Renal cortex interstitium (tissue), 11 donors: ENCODE data around the gene RXRG. TPM values are rescaled to one million over a fixed set of nuclear protein-coding genes. Genes with fewer than 3 reads are reported as not detected.

Experiments
- DNase-seq, 11 donors: peaks; one replicate each; pipeline ENCODE4 v3.0.0-alpha.2; 2013; ENCODE audit warnings: low read depth in 9 of 11, low spot score in 4 of 11; ENCODE audit errors: extremely low read depth in 1 of 11
- polyA plus RNA-seq, 3 donors: library from polyadenylated mRNA; unstranded; fragments of 120-200 nt; gene quantifications; one replicate each; pipeline ENCODE4 v1.2.1, GENCODE V29; 2013; ENCODE audit not compliant: insufficient read length in 3 of 3

RXRG gene
- polyA plus RNA-seq, 3 donors: 0.98 to 2.5 (median 2.1) TPM

- no peak for DNase-seq
These were observed 61.1 kb downstream of the RXRG start for GRCh38 chr1:165383599-165384405.

GRCh38 chr1:165383067-165383466 is 61.9 kb downstream of the RXRG start:
- DNase-seq: no peak

DNA sequence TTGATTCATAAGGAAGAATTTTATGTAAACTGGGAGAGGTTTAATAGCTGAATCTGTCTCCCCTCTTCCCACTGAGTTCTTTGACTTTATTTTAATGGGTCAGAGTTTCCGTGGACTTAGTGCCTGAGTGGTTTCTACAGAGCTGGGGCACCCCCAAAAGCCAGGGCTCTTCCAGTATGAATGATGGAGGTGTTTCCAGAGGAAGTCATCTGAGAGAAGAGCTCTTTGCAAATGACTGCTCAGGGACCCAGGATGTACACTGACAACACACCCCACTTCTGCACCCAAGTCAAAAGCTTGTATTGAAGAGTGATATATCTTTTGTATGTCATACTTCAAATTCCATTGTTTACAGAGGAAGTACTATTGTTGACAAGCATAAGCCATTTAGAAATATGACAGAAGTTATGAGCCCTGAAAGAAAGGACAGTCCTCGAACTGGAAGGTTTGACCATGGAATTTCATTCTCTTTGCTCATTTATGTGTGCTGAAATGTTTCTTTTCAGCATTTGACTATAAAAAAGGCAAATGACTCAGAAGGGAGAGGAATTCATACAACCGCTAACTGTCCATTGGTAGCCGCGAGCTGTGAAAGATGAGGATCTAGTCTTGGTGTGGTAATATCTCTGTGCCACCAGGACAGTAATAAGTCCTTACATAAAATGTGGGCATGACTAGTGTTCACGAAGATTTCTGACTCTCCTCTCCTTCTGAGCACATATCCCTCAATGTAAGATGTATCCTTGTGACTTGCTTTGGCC is 63.0 kb downstream of the RXRG start:
- DNase-seq: no peak

DNA sequence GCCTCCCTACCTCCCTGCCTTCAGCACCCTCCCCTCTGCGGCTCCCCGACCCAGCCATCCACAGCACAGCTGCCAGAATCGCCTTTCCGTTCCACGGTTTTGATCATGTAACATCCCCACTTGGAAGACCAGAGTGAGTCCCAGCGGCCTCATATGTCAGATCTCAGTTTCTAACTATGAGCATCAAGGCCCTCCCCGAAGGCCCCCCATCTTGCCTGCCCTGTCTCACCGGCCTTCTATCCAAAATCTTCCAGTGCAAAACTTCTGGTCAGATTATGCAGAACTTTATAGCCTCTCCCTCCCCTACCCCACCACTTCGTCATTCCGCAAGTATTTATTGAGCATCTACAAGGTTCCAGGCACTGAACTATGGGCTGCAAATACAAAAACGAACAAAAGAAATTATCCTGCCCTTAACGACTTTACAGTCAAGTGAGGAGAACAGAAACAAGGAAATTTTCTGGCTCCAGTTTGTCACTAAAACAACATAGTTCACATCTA is 68.1 kb downstream of the RXRG start:
- no peak for DNase-seq

GRCh38 chr1:165376041-165376810 is 68.7 kb downstream of the RXRG start:
- peak in 8 of 11 donors; percentile 29 to 73 (median 68) for DNase-seq

DNA sequence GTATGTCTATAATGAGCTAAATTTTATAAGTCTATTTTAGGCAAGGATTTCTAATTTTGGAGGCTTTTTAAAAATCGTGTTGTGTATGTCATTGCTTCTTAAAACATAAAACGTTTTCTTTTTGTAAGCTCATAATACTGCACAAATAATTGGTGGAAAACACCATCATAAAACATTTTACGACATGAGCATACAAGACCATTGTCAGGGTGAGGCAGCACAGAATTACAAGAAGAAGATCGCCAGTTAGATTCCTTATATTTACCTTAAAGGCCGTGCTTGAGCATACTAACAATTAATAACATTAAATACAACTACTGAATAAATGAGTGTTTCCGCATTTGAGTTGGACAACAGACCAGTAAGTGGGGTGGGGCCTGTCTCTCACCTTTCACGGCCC is 69.3 kb downstream of the RXRG start:
- no peak for DNase-seq

GRCh38 chr1:165371588-165372225 is 73.2 kb downstream of the RXRG start:
- DNase-seq: no peak

DNA sequence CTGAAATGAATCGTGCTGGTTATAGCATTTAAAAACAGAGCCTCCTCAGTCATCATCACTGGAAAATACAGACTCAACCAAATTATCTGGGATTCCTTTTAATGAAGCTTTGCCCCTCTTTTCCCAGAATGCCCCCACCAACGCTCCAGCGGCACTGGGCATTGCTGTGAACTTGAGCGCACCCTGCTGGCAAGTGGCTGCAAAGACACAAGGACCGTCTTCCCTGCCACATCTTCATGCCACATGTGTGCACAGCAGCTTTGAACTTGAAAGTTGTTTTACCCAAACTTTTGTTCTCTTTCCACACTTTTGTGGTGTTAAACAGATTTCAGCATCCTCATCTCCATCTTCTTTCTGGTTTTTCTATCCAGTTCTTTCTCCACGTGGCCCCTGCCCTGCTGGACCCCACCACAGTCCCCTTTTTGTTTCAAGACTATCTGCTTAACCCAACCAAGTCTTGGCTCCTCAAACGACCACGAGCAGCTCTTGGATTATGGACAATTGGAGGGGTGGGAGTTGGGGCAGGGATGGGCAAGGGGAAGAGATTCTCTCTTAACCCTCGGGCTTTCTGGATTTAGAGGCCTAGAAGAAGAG is 75.6 kb downstream of the RXRG start:
- no peak for DNase-seq

DNA sequence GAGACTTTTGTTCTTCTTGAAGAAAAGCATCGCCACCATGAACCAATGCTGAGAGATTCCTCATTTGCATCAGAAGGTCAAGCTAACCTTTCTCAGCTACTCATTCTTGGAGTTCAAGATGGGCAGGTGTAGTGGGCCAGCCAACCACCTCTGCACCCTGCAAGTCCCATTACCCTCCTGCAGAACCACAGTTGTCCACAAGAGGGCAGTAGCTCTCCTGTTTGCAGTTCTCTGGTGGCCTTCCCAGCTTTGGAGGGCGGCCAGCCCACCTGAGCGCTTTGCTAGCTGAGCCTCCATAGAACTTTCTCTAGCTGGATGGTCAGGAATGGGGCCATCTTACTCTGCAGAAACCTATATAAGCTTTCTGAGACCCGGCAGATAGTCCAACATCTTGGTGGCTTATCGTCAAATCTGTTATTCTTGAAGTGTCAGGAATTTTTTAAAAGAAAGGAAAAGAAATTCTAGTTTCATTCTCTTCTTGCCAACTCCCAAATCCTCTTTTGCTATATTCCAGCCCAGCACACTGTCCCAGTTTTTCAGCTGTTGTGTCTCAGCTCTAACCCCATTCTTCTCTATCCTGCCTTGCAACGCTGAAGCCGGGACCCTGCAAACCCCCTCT is 77.4 kb downstream of the RXRG start:
- peak in 8 of 11 donors; percentile 40 to 79 (median 67) for DNase-seq

- no peak for DNase-seq
These were observed 79.6 kb downstream of the RXRG start for GRCh38 chr1:165365341-165365740.

- DNase-seq: no peak
These were observed 80.3 kb downstream of the RXRG start for GRCh38 chr1:165364568-165365133.

GRCh38 chr1:165356876-165357275 is 88.0 kb downstream of the RXRG start:
- DNase-seq: no peak

DNA sequence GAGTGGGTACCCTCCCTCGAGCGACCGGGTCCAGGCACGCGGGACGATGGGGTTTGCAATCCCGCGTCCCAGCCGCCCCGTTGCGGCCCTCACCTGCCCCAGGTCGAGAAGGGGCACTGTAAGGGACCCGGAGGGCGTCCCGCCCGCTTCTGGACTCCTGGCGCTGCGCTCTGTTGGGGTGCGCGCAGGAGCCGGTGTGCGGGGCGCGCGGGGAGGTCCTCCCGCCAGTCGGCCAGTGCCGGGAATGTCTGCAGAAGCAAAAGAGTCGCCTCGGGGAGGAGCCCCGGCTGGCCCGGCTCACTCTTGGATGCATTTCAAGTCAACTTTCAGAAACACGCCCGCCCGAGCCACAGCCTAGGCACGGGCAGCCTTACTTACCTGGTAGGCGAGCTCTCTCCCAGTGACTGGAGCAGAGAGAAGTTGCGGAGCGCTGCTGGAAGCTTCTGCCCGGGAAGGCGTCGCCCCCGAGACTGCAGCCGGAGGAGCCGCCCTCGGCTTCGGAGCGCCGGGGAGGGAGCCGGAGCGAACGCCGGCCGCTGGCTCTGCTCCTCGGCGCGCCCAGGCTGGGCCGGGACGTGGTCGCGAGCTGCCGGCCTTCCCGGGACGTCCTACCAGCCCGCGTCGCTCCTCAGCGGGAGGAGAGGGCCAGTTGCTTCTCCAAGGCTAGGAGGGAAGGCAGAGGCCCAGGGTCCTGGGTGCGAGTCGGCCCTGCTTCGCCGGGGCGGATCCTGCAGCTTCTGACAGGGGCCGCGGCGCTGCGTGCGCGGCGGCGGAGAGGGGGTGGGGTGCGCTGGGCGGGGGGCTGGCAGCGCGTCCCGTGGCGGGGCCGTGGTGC is 88.7 kb downstream of the RXRG start, which contains the start of gene LMX1A:
Gene LMX1A, minus strand, starts transcription at position 739 of the 835 bp plus-strand sequence. CDS start 1,156 bp downstream, outside the sequence.
- DNase-seq: no peak

DNA sequence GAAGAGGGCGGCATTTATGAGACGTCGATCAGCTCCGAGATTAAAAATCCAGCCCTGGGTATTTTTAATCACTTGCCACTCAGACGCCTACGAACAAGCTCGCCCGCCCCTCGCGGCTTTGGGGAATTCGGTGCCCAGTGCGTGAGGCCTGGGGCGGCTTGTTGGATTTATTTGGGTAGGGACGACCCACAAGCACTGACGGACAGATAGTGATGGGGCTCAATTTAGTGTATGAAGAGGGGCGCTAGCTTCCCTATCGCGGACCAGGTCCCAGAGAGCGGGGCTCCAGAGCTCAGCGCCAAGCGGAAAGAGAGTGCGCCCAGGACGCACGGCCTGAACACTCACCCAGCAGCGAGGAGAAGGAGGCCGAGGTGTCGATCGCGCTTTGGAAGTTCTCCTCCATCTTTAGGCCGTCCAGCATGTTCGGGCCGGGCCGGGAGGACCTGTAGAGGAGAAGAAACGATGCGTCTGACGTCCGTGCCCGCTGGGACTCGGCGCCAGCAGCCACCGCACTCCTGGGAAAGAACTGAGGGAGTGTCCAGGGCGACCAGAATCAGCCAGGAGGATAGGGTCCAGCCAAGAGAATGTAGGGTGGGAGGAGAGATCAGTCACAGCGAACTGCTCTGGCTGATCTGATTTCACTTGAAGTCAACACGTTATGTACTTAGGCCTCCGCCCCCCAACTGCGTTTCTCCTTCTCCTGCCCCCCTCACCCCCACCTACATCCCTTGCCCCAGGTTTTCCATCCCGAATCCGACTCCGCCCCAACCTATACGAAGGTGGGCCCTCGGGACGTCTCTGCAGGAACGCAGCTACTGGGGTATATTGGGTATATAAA is 89.6 kb downstream of the RXRG start:
- no peak for DNase-seq

GRCh38 chr1:165354739-165355138 is 90.2 kb downstream of the RXRG start:
- DNase-seq: no peak
